ENCODE data around the gene PTPN22. TPM values are rescaled to one million over a fixed set of nuclear protein-coding genes. Genes with fewer than 3 reads are reported as not detected.

Gene PTPN22
- total and polyA plus RNA-seq, 9 of the 15 experiments (the other 6 are each of a cell fraction or from before 2014, with no cell fraction given), result 0.45 to 4.6 (median 1.1) TPM

DNA sequence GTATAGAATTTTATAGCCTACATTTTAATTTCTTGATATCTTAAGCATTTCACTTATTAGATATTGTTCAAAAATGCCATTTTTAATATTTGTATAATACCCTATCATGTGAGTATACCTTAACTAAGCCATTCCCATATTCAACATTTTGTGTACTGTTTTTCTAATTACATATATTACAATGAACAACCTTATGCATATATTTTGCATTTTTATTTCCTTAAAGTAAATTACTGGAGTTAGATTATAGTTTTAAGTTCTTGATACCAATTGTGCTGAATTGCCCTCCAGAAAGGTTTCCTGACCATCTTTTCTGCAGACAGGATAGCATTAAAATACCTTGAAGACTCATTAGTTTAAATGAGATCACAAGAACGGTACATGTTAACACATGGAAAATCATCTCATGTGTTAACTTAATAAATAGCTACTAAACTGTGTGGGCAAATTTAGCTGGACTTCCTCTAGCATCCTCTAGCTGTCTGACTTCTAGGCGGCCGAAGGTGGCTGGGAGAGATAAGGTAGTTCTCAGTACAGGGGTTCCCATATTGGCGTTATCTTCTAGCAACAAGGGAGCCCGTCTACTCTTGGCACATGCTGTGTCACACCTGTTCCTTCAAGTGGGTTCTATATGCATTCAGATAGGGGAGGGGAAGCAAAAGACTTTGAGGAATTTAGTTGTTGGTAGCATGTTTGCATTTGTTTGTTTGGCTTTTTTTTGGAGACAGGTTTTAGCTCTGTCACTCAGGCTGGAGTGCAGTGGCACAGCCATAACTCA, 42.6 kb upstream of the PTPN22 start (continued):
- no peak for TF ChIP-seq NR2C1 (IDR thresholded peaks at IDR 0.05)
- peak; percentile 75 for TF ChIP-seq NR2C1 (tag; IDR thresholded peaks at IDR 0.05)
- TF ChIP-seq, protein P1, sequence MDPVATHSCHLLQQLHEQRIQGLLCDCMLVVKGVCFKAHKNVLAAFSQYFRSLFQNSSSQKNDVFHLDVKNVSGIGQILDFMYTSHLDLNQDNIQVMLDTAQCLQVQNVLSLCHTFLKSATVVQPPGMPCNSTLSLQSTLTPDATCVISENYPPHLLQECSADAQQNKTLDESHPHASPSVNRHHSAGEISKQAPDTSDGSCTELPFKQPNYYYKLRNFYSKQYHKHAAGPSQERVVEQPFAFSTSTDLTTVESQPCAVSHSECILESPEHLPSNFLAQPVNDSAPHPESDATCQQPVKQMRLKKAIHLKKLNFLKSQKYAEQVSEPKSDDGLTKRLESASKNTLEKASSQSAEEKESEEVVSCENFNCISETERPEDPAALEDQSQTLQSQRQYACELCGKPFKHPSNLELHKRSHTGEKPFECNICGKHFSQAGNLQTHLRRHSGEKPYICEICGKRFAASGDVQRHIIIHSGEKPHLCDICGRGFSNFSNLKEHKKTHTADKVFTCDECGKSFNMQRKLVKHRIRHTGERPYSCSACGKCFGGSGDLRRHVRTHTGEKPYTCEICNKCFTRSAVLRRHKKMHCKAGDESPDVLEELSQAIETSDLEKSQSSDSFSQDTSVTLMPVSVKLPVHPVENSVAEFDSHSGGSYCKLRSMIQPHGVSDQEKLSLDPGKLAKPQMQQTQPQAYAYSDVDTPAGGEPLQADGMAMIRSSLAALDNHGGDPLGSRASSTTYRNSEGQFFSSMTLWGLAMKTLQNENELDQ (CRISPR knock-in tag; IDR thresholded peaks at IDR 0.05; ENCODE audit: borderline replicate concordance), result no peak
- TF ChIP-seq TCF7 (IDR thresholded peaks at IDR 0.05; ENCODE audit: borderline replicate concordance), result peak; percentile 87; the same call in 1 of the 2 replicates
- TF ChIP-seq ZNF41 (CRISPR knock-in tag; conservative IDR thresholded peaks at IDR 0.05), result no peak
- no peak for TF ChIP-seq HEY1 (CRISPR knock-in tag; IDR thresholded peaks at IDR 0.05; ENCODE audit: borderline replicate concordance)
- TF ChIP-seq, protein P2, sequence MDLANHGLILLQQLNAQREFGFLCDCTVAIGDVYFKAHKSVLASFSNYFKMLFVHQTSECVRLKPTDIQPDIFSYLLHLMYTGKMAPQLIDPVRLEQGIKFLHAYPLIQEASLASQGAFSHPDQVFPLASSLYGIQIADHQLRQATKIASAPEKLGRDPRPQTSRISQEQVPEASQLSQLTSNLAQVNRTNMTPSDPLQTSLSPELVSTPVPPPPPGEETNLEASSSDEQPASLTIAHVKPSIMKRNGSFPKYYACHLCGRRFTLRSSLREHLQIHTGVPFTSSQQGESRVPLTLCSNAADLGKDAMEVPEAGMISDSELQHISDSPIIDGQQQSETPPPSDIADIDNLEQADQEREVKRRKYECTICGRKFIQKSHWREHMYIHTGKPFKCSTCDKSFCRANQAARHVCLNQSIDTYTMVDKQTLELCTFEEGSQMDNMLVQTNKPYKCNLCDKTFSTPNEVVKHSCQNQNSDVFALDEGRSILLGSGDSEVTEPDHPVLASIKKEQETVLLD (IDR thresholded peaks at IDR 0.05), result peak; percentile 90
- peak; percentile 88 for TF ChIP-seq KHSRP (IDR thresholded peaks at IDR 0.05)
- TF ChIP-seq ZNF561 (CRISPR knock-in tag; conservative IDR thresholded peaks at IDR 0.05), result no peak
- no peak for TF ChIP-seq ZNF76 (CRISPR knock-in tag; IDR thresholded peaks at IDR 0.05; ENCODE audit: borderline replicate concordance)
- TF ChIP-seq TARDBP (IDR thresholded peaks at IDR 0.05), result peak; percentile 97
- TF ChIP-seq BACH1 (tag; IDR thresholded peaks at IDR 0.05), result peak; percentile 68; the same call in 1 of the 2 replicates
- no peak for TF ChIP-seq RFX7 (CRISPR knock-in tag; IDR thresholded peaks at IDR 0.05)
- TF ChIP-seq NEUROD1 (IDR thresholded peaks at IDR 0.05; ENCODE audit: borderline replicate concordance, low read depth, low read length, partially characterized antibody), result peak; percentile 94

Measured in K562 (cell line).